H9 (cell line): ENCODE measurements around the gene MILR1. TPM values are rescaled to one million over a fixed set of nuclear protein-coding genes. Genes with fewer than 3 reads are reported as not detected.

Experiments
- DNase-seq: peaks from one replicate; pipeline ENCODE4 v3.0.0-alpha.2; 2017
- H2AFZ ChIP-seq: one replicate; pipeline ENCODE4 v1.6.1; 2013; ENCODE audit warnings: mild to moderate bottlenecking, low read length, control low read depth, moderate library complexity
- H2AK5ac ChIP-seq: 2 replicates; pipeline ENCODE4 v1.6.1; 2013; ENCODE audit warnings: low read length, control low read depth, mixed read lengths; ENCODE audit not compliant: insufficient read length
- H2BK120ac ChIP-seq: one replicate; pipeline ENCODE4 v1.6.1; 2013; ENCODE audit warnings: low read depth, mild to moderate bottlenecking, low read length, control low read depth, inconsistent platforms; ENCODE audit not compliant: poor library complexity, severe bottlenecking
- H2BK12ac ChIP-seq: 2 replicates; pipeline ENCODE4 v1.6.1; 2013; ENCODE audit warnings: low read length, control low read depth, mixed read lengths, low read depth; ENCODE audit not compliant: insufficient read length
- H2BK15ac ChIP-seq: 2 replicates; pipeline ENCODE4 v1.6.1; 2013; ENCODE audit warnings: low read depth, low read length, control low read depth
- H2BK20ac ChIP-seq: one replicate; pipeline ENCODE4 v1.6.1; 2013; ENCODE audit warnings: low read depth, mild to moderate bottlenecking, low read length, control low read depth, inconsistent platforms; ENCODE audit not compliant: poor library complexity, severe bottlenecking
- H2BK5ac ChIP-seq: 2 replicates; pipeline ENCODE4 v1.6.1; 2013; ENCODE audit warnings: low read length, control low read depth, mixed read lengths; ENCODE audit not compliant: insufficient read length
- H3K14ac ChIP-seq: 2 replicates; pipeline ENCODE4 v1.6.1; 2013; ENCODE audit warnings: low read length, control low read depth; ENCODE audit not compliant: insufficient read depth
- H3K18ac ChIP-seq: 2 replicates; pipeline ENCODE4 v1.6.1; 2013; ENCODE audit warnings: low read depth, mild to moderate bottlenecking, mixed read lengths, low read length, control low read depth; ENCODE audit not compliant: insufficient read length
- H3K23ac ChIP-seq: 2 replicates; pipeline ENCODE4 v1.6.1; 2013; ENCODE audit warnings: low read length, control low read depth, mixed read lengths, low read depth; ENCODE audit not compliant: insufficient read length
- H3K23me2 ChIP-seq: 2 replicates; pipeline ENCODE4 v1.6.1; 2013; ENCODE audit warnings: low read depth, mild to moderate bottlenecking, mixed read lengths, low read length, control low read depth; ENCODE audit not compliant: insufficient read length, poor library complexity, severe bottlenecking
- H3K27ac ChIP-seq: 2 replicates; pipeline ENCODE4 v1.5.1; 2013; ENCODE audit warnings: low read length, control low read depth, mixed read lengths, low read depth; ENCODE audit not compliant: insufficient read length
- H3K27me3 ChIP-seq: 2 replicates; pipeline ENCODE4 v1.6.1; 2013; ENCODE audit warnings: low read length, control low read depth, inconsistent platforms; ENCODE audit not compliant: insufficient read depth
- H3K4ac ChIP-seq: 2 replicates; pipeline ENCODE4 v1.6.1; 2013; ENCODE audit warnings: low read depth, mild to moderate bottlenecking, control low read depth, inconsistent platforms, low read length, moderate library complexity
- H3K4me1 ChIP-seq: 2 replicates; pipeline ENCODE4 v1.6.1; 2013; ENCODE audit warnings: low read length, control low read depth, inconsistent platforms; ENCODE audit not compliant: insufficient read depth
- H3K4me2 ChIP-seq: 2 replicates; pipeline ENCODE4 v1.6.1; 2013; ENCODE audit warnings: low read length, control low read depth, mixed read lengths; ENCODE audit not compliant: insufficient read length, insufficient read depth
- H3K56ac ChIP-seq: 2 replicates; pipeline ENCODE4 v1.6.1; 2013; ENCODE audit warnings: low read depth, mild to moderate bottlenecking, mixed read lengths, low read length, control low read depth; ENCODE audit not compliant: insufficient read length
- H3K79me1 ChIP-seq: 2 replicates; pipeline ENCODE4 v1.6.1; 2013; ENCODE audit warnings: low read depth, mild to moderate bottlenecking, moderate library complexity, low read length, control low read depth, inconsistent platforms; ENCODE audit not compliant: insufficient read depth, poor library complexity, severe bottlenecking
- H3K79me2 ChIP-seq: 2 replicates; pipeline ENCODE4 v1.6.1; 2013; ENCODE audit warnings: low read length, control low read depth, inconsistent platforms; ENCODE audit not compliant: insufficient read depth
- H3K9ac ChIP-seq: 2 replicates; pipeline ENCODE4 v1.6.1; 2013; ENCODE audit warnings: low read length, control low read depth, mixed read lengths; ENCODE audit not compliant: insufficient read length; ENCODE audit errors: extremely low read depth
- H3K9me3 ChIP-seq: one replicate; pipeline ENCODE4 v1.6.1; 2013; ENCODE audit warnings: low read depth, low read length, inconsistent platforms; ENCODE audit not compliant: control insufficient read depth
- H3T11ph ChIP-seq: one replicate; pipeline ENCODE4 v1.6.1; 2013; ENCODE audit warnings: mild to moderate bottlenecking, low read length, control low read depth, inconsistent platforms
- H4K20me1 ChIP-seq: one replicate; pipeline ENCODE4 v1.6.1; 2013; ENCODE audit not compliant: control insufficient read depth, insufficient read length, insufficient read depth
- H4K5ac ChIP-seq: 2 replicates; pipeline ENCODE4 v1.6.1; 2013; ENCODE audit warnings: low read depth, mild to moderate bottlenecking, mixed read lengths, low read length, control low read depth; ENCODE audit not compliant: insufficient read length
- H4K8ac ChIP-seq: replicated peaks from 2 replicates; pipeline ENCODE4 v1.6.1; 2013; ENCODE audit warnings: low read length, control low read depth, mixed read lengths, low read depth; ENCODE audit not compliant: insufficient read length
- H4K91ac ChIP-seq: 2 replicates; pipeline ENCODE4 v1.6.1; 2013; ENCODE audit warnings: low read depth, mild to moderate bottlenecking, moderate library complexity, mixed read lengths, low read length, control low read depth; ENCODE audit not compliant: insufficient read length
- H3K27ac Mint-ChIP-seq, 3 experiments: 2 replicates in 2 of 3; 3 replicates in 1 of 3; pipeline ENCODE4 v1.8.0; 2020 to 2021; ENCODE audit warnings: mixed read lengths in 3 of 3, mild to moderate bottlenecking in 1 of 3, moderate library complexity in 1 of 3
- H3K27me3 Mint-ChIP-seq: 2 replicates; pipeline ENCODE4 v1.8.0; 2021; ENCODE audit warnings: low read depth, mild to moderate bottlenecking, moderate library complexity, mixed read lengths
- H3K36me3 Mint-ChIP-seq, 3 experiments: 2 replicates in 2 of 3; 3 replicates in 1 of 3; pipeline ENCODE4 v1.8.0; 2020 to 2021; ENCODE audit warnings: low read depth in 3 of 3, mixed read lengths in 3 of 3; ENCODE audit not compliant: insufficient read depth in 1 of 3
- H3K4me1 Mint-ChIP-seq, 2 experiments: 2 replicates each; pipeline ENCODE4 v1.8.0; 2020; ENCODE audit warnings: mixed read lengths in 2 of 2
- H3K4me3 Mint-ChIP-seq, 2 experiments: 2 replicates in 1 of 2; 3 replicates in 1 of 2; pipeline ENCODE4 v1.8.0; 2020 to 2021; ENCODE audit warnings: mild to moderate bottlenecking in 2 of 2, mixed read lengths in 2 of 2, moderate library complexity in 1 of 2
- H3K9me3 Mint-ChIP-seq, 2 experiments: 2 replicates in 1 of 2; 3 replicates in 1 of 2; pipeline ENCODE4 v1.8.0; 2020; ENCODE audit warnings: mild to moderate bottlenecking in 2 of 2, mixed read lengths in 2 of 2, moderate library complexity in 1 of 2
- WGBS: extraction: QIAGEN DNeasy Blood & Tissue Kit; methylation state at CpG from one replicate; pipeline ENCODE4 v1.1.7; 2013; ENCODE audit warnings: missing lambda C conversion rate, low lambda C conversion rate, mixed read lengths; ENCODE audit not compliant: insufficient read length; ENCODE audit errors: extremely low coverage; 5-methylcytosine and 5-hydroxymethylcytosine counted together
- total RNA-seq: library from RNA; stranded (reverse); gene quantifications from 2 replicates; pipeline ENCODE4 v1.2.1, GENCODE V29; 2021
- TF ChIP-seq, protein P1 (sequence below): fragments of 200-600 bp; sonication (generic); conservative IDR thresholded peaks from 3 replicates; pipeline ENCODE4 v1.8.0; 2021; ENCODE audit warnings: antibody characterized with exemption, mild to moderate bottlenecking

Gene MILR1
- total RNA-seq, 1 experiment from 2014 or later: not detected

DNA sequence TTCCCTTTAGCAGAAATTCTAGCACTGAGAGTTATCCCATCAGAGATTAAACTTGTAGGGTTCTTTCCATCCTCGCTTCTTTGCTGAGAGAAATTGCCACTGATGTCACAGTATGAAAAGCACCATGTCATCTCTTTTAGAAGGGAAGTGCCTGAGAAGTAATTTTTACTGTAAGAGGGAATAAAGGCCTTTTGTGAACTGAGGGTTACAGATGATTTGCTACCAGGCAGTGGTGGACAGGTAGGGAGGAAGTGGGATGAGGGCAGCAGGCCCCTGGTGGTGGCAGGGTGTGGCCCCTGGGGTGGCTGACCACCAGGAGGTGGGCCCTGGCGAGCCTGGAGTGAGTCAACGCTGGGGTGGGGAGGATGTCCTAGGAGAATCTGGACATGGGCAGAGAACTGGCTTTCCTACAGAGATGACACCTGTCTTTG, 6.4 kb upstream of the MILR1 start:
- Mint-ChIP-seq H3K27me3 (no peaks in the 10 kb centered on the region; the same call in 1 of the 2 replicates), H3K27ac (no peak overlapping the region), H3K4me1 (no peaks in the 10 kb centered on the region), H3K9me3 (peaks cover 26% of the 10 kb centered on the region in 2 experiments), H3K4me3 (no peak overlapping the region), H3K36me3 (peaks cover 15 to 25% (median 22%) of the 10 kb centered on the region in 3 experiments)
- no peak overlapping the region for H3K9ac ChIP-seq
- H3K18ac ChIP-seq: no peak overlapping the region
- TF ChIP-seq, protein P1, sequence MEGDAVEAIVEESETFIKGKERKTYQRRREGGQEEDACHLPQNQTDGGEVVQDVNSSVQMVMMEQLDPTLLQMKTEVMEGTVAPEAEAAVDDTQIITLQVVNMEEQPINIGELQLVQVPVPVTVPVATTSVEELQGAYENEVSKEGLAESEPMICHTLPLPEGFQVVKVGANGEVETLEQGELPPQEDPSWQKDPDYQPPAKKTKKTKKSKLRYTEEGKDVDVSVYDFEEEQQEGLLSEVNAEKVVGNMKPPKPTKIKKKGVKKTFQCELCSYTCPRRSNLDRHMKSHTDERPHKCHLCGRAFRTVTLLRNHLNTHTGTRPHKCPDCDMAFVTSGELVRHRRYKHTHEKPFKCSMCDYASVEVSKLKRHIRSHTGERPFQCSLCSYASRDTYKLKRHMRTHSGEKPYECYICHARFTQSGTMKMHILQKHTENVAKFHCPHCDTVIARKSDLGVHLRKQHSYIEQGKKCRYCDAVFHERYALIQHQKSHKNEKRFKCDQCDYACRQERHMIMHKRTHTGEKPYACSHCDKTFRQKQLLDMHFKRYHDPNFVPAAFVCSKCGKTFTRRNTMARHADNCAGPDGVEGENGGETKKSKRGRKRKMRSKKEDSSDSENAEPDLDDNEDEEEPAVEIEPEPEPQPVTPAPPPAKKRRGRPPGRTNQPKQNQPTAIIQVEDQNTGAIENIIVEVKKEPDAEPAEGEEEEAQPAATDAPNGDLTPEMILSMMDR: no peak
- no peak overlapping the region for H4K91ac ChIP-seq
- no CpG with 5 or more reads among the region's 3 CpGs for WGBS
- H4K20me1 ChIP-seq: no peaks in the 10 kb centered on the region
- H3K4me1 ChIP-seq: no peaks in the 10 kb centered on the region
- no peak overlapping the region for H2BK5ac ChIP-seq
- no peak overlapping the region for H3K4ac ChIP-seq
- H3K23ac ChIP-seq: no peak overlapping the region
- H2BK12ac ChIP-seq: no peak overlapping the region
- no peak for DNase-seq
- H3K27ac ChIP-seq: no peak overlapping the region
- no peaks in the 10 kb centered on the region for H3K79me2 ChIP-seq
- H3K27me3 ChIP-seq: no peaks in the 10 kb centered on the region
- no peaks in the 10 kb centered on the region for H3K79me1 ChIP-seq
- H3K56ac ChIP-seq: no peak overlapping the region
- no peak overlapping the region for H4K8ac ChIP-seq
- H3K9me3 ChIP-seq: peaks cover 17% of the 10 kb centered on the region
- no peak overlapping the region for H3T11ph ChIP-seq
- no peak overlapping the region for H2BK20ac ChIP-seq
- H4K5ac ChIP-seq: no peak overlapping the region
- no peak overlapping the region for H2AFZ ChIP-seq
- H2AK5ac ChIP-seq: no peak overlapping the region
- H3K4me2 ChIP-seq: no peak overlapping the region
- H2BK15ac ChIP-seq: no peak overlapping the region
- H2BK120ac ChIP-seq: no peak overlapping the region
- H3K23me2 ChIP-seq: no peaks in the 10 kb centered on the region
- no peak overlapping the region for H3K14ac ChIP-seq
